Trophoblast cell (in vitro differentiated cells and primary cell): ENCODE results near the gene RHEX.

ENCODE experiments used
- DNase-seq, 2 donors: peaks; one replicate each; pipeline ENCODE4 v3.0.0-alpha.2; 2016
- H2AFZ ChIP-seq: 2 replicates; pipeline ENCODE4 v1.6.1; 2013; ENCODE audit warnings: low read length, moderate library complexity, mild to moderate bottlenecking; ENCODE audit not compliant: insufficient read depth, poor library complexity
- H2AK5ac ChIP-seq: 2 replicates; pipeline ENCODE4 v1.6.1; 2013; ENCODE audit warnings: mild to moderate bottlenecking, low read length
- H2BK120ac ChIP-seq: 2 replicates; pipeline ENCODE4 v1.6.1; 2013; ENCODE audit warnings: low read length, mild to moderate bottlenecking, moderate library complexity; ENCODE audit not compliant: insufficient read depth, poor library complexity
- H2BK12ac ChIP-seq: 2 replicates; pipeline ENCODE4 v1.6.1; 2013; ENCODE audit warnings: mild to moderate bottlenecking, low read length, moderate library complexity
- H2BK5ac ChIP-seq: 2 replicates; pipeline ENCODE4 v1.6.1; 2013; ENCODE audit warnings: low read length, low read depth, moderate library complexity, mild to moderate bottlenecking; ENCODE audit not compliant: poor library complexity
- H3K14ac ChIP-seq: 2 replicates; pipeline ENCODE4 v1.6.1; 2013; ENCODE audit warnings: mild to moderate bottlenecking, low read length
- H3K18ac ChIP-seq: 2 replicates; pipeline ENCODE4 v1.6.1; 2013; ENCODE audit warnings: mild to moderate bottlenecking, low read length
- H3K23ac ChIP-seq: 2 replicates; pipeline ENCODE4 v1.6.1; 2013; ENCODE audit warnings: low read length
- H3K27ac ChIP-seq: 2 replicates; pipeline ENCODE4 v1.5.1; 2013; ENCODE audit warnings: low read depth, mild to moderate bottlenecking, inconsistent platforms, low read length, moderate library complexity
- H3K27me3 ChIP-seq: 2 replicates; pipeline ENCODE4 v1.6.1; 2013; ENCODE audit warnings: inconsistent platforms, mild to moderate bottlenecking, low read length, moderate library complexity; ENCODE audit not compliant: insufficient read depth
- H3K36me3 ChIP-seq, 2 experiments: 1 replicate in 1 of 2; 2 replicates in 1 of 2; pipeline ENCODE4 v1.6.1; 2013; ENCODE audit warnings: low read length in 2 of 2, mild to moderate bottlenecking in 2 of 2, moderate library complexity in 1 of 2; ENCODE audit not compliant: insufficient read depth in 2 of 2, control insufficient read depth in 1 of 2
- H3K4ac ChIP-seq: 2 replicates; pipeline ENCODE4 v1.6.1; 2013; ENCODE audit warnings: low read depth, mild to moderate bottlenecking, low read length, moderate library complexity
- H3K4me1 ChIP-seq, 2 experiments: 1 replicate in 1 of 2; 2 replicates in 1 of 2; pipeline ENCODE4 v1.6.1; 2013; ENCODE audit warnings: low read length in 2 of 2, mild to moderate bottlenecking in 2 of 2, moderate library complexity in 1 of 2; ENCODE audit not compliant: insufficient read depth in 2 of 2, control insufficient read depth in 1 of 2
- H3K4me2 ChIP-seq: 2 replicates; pipeline ENCODE4 v1.6.1; 2013; ENCODE audit warnings: inconsistent platforms, mild to moderate bottlenecking, low read length, moderate library complexity
- H3K4me3 ChIP-seq: 2 replicates; pipeline ENCODE4 v1.5.1; 2013; ENCODE audit warnings: mild to moderate bottlenecking, low read depth, low read length, inconsistent platforms
- H3K79me1 ChIP-seq: one replicate; pipeline ENCODE4 v1.6.1; 2013; ENCODE audit warnings: low read length
- H3K79me2 ChIP-seq: 2 replicates; pipeline ENCODE4 v1.6.1; 2013; ENCODE audit warnings: low read length, mild to moderate bottlenecking; ENCODE audit not compliant: control insufficient read depth, insufficient read depth, poor library complexity
- H3K9ac ChIP-seq: 2 replicates; pipeline ENCODE4 v1.6.1; 2013; ENCODE audit warnings: mild to moderate bottlenecking, low read length
- H3K9me3 ChIP-seq: 2 replicates; pipeline ENCODE4 v1.6.1; 2013; ENCODE audit warnings: low read depth, mild to moderate bottlenecking, control low read depth, inconsistent platforms, low read length; ENCODE audit not compliant: insufficient read depth
- H4K12ac ChIP-seq: 2 replicates; pipeline ENCODE4 v1.6.1; 2013; ENCODE audit warnings: low read depth, mild to moderate bottlenecking, low read length, moderate library complexity
- H4K8ac ChIP-seq: 2 replicates; pipeline ENCODE4 v1.6.1; 2013; ENCODE audit warnings: low read depth, mild to moderate bottlenecking, low read length, moderate library complexity
- H4K91ac ChIP-seq: one replicate; pipeline ENCODE4 v1.6.1; 2013; ENCODE audit warnings: low read depth, mild to moderate bottlenecking, low read length, moderate library complexity
- WGBS: extraction: QIAGEN DNeasy Blood & Tissue Kit; methylation state at CpG from one replicate; pipeline ENCODE4 v1.1.7; 2013; ENCODE audit warnings: missing lambda C conversion rate; ENCODE audit not compliant: insufficient read length, insufficient coverage; ENCODE audit errors: extremely low coverage; 5-methylcytosine and 5-hydroxymethylcytosine counted together

The RHEX gene

GRCh38 chr1:206128196-206128595, 75.2 kb downstream of the RHEX start:
- Histone ChIP-seq H4K91ac (no peak overlapping the region), H4K12ac (no peak overlapping the region), H3K18ac (no peak overlapping the region), H3K4me2 (no peak overlapping the region), H3K23ac (no peak overlapping the region), H2AFZ (no peak overlapping the region), H2AK5ac (no peak overlapping the region), H3K27me3 (no peaks in the 10 kb centered on the region), H4K8ac (no peak overlapping the region), H3K9me3 (no peaks in the 10 kb centered on the region), H3K4me3 (no peak overlapping the region), H3K79me2 (no peaks in the 10 kb centered on the region), H3K36me3 (no peaks in the 10 kb centered on the region), H3K9ac (no peak overlapping the region), H3K4me1 (no peaks in the 10 kb centered on the region), H3K4ac (no peak overlapping the region), H2BK120ac (no peak overlapping the region), H3K79me1 (no peaks in the 10 kb centered on the region), H3K14ac (no peak overlapping the region), H2BK12ac (no peak overlapping the region), H2BK5ac (no peak overlapping the region), H3K27ac (no peak overlapping the region)
- no CpG with 5 or more reads among the region's 4 CpGs for WGBS
- peak; percentile 49 to 89 for DNase-seq

GRCh38 chr1:206131037-206131436, 78.1 kb downstream of the RHEX start:
- H3K79me1 ChIP-seq = no peaks in the 10 kb centered on the region
- no peak overlapping the region for H3K4ac ChIP-seq
- H3K14ac ChIP-seq = no peak overlapping the region
- H3K4me2 ChIP-seq = no peak overlapping the region
- no peaks in the 10 kb centered on the region for H3K9me3 ChIP-seq
- no peak overlapping the region for H2BK120ac ChIP-seq
- H3K18ac ChIP-seq = no peak overlapping the region
- no peak overlapping the region for H4K8ac ChIP-seq
- no peaks in the 10 kb centered on the region for H3K79me2 ChIP-seq
- H3K36me3 ChIP-seq = no peaks in the 10 kb centered on the region
- no peak for DNase-seq
- no peak overlapping the region for H4K91ac ChIP-seq
- H3K4me1 ChIP-seq = no peaks in the 10 kb centered on the region
- no peak overlapping the region for H2BK12ac ChIP-seq
- H3K23ac ChIP-seq = no peak overlapping the region
- H3K27me3 ChIP-seq = no peaks in the 10 kb centered on the region
- no peak overlapping the region for H2BK5ac ChIP-seq
- no peak overlapping the region for H3K27ac ChIP-seq
- WGBS = no CpG with 5 or more reads among the region's 7 CpGs
- H3K9ac ChIP-seq = no peak overlapping the region
- no peak overlapping the region for H3K4me3 ChIP-seq
- H2AK5ac ChIP-seq = no peak overlapping the region
- no peak overlapping the region for H4K12ac ChIP-seq
- no peak overlapping the region for H2AFZ ChIP-seq

- Histone ChIP-seq H3K18ac (no peak overlapping the region), H3K9ac (no peak overlapping the region), H3K79me2 (no peaks in the 10 kb centered on the region), H3K27ac (no peak overlapping the region), H2AFZ (no peak overlapping the region), H3K9me3 (no peaks in the 10 kb centered on the region), H3K36me3 (no peaks in the 10 kb centered on the region), H2AK5ac (no peak overlapping the region), H3K4ac (no peak overlapping the region), H3K79me1 (no peaks in the 10 kb centered on the region), H4K91ac (no peak overlapping the region), H2BK5ac (no peak overlapping the region), H4K12ac (no peak overlapping the region), H3K14ac (no peak overlapping the region), H3K4me1 (no peaks in the 10 kb centered on the region), H3K27me3 (no peaks in the 10 kb centered on the region), H3K23ac (no peak overlapping the region), H3K4me2 (no peak overlapping the region), H4K8ac (no peak overlapping the region), H2BK12ac (no peak overlapping the region), H3K4me3 (no peak overlapping the region), H2BK120ac (no peak overlapping the region)
- peak in 1 of 2 donors; percentile 30 for DNase-seq
- WGBS = no CpG with 5 or more reads among the region's 7 CpGs
Measured at GRCh38 chr1:206133751-206134415, 80.9 kb downstream of the RHEX start.

GRCh38 chr1:206135248-206135647, 82.3 kb downstream of the RHEX start:
- Histone ChIP-seq H4K12ac (no peak overlapping the region), H4K91ac (no peak overlapping the region), H3K27ac (no peak overlapping the region), H3K4ac (no peak overlapping the region), H3K18ac (no peak overlapping the region), H3K9ac (no peak overlapping the region), H4K8ac (no peak overlapping the region), H2BK120ac (no peak overlapping the region), H3K14ac (no peak overlapping the region), H2BK12ac (no peak overlapping the region), H2AK5ac (no peak overlapping the region), H3K27me3 (no peaks in the 10 kb centered on the region), H3K36me3 (no peaks in the 10 kb centered on the region), H2AFZ (no peak overlapping the region), H3K23ac (no peak overlapping the region), H3K4me3 (no peak overlapping the region), H3K4me2 (no peak overlapping the region), H3K4me1 (no peaks in the 10 kb centered on the region), H3K79me1 (no peaks in the 10 kb centered on the region), H2BK5ac (no peak overlapping the region), H3K79me2 (no peaks in the 10 kb centered on the region), H3K9me3 (no peaks in the 10 kb centered on the region)
- no CpG with 5 or more reads among the region's 2 CpGs for WGBS
- DNase-seq = no peak
